Thymus (tissue), 14 donors: Measurements from ENCODE around the gene EXOSC1. TPM values are rescaled to one million over a fixed set of nuclear protein-coding genes. Genes with fewer than 3 reads are reported as not detected.

Experiments
- DNase-seq, 9 donors: peaks; one replicate each; pipeline ENCODE4 v3.0.0-alpha.2; 2013; ENCODE audit warnings: low spot score in 9 of 9, low read depth in 6 of 9, missing footprints in 1 of 9
- H3K27ac ChIP-seq, 2 donors: one replicate each; pipeline ENCODE4 v1.5.1; 2013; ENCODE audit warnings: control low read depth in 1 of 2, low read depth in 1 of 2, low read length in 1 of 2, mild to moderate bottlenecking in 1 of 2, moderate library complexity in 1 of 2
- H3K27me3 ChIP-seq, 2 donors: one replicate each; pipeline ENCODE4 v1.5.1; 2013; ENCODE audit warnings: low read length in 1 of 2; ENCODE audit not compliant: control insufficient read depth in 2 of 2, insufficient read depth in 1 of 2
- H3K36me3 ChIP-seq, 2 donors: one replicate each; pipeline ENCODE4 v1.5.1; 2013; ENCODE audit warnings: low read length in 1 of 2, mild to moderate bottlenecking in 1 of 2, moderate library complexity in 1 of 2; ENCODE audit not compliant: control insufficient read depth in 2 of 2, insufficient read depth in 2 of 2
- H3K4me1 ChIP-seq, 2 donors: one replicate each; pipeline ENCODE4 v1.5.1; 2013; ENCODE audit warnings: low read length in 2 of 2; ENCODE audit not compliant: control insufficient read depth in 2 of 2, insufficient read depth in 2 of 2
- H3K4me3 ChIP-seq, 2 donors: one replicate each; pipeline ENCODE4 v1.5.1; 2013; ENCODE audit warnings: low read length in 2 of 2, control low read depth in 1 of 2, mild to moderate bottlenecking in 1 of 2
- H3K9me3 ChIP-seq, 2 donors: one replicate each; pipeline ENCODE4 v1.5.1; 2013; ENCODE audit warnings: low read length in 1 of 2, mild to moderate bottlenecking in 1 of 2; ENCODE audit not compliant: control insufficient read depth in 2 of 2, insufficient read depth in 1 of 2
- WGBS: extraction: QIAGEN DNeasy Blood & Tissue Kit; methylation state at CpG from one replicate; pipeline ENCODE4 v1.1.7; 2013; 5-methylcytosine and 5-hydroxymethylcytosine counted together
- long read RNA-seq, 10 donors: transcript quantifications; one replicate each; lab custom pipeline, GENCODE V29; 2026
- polyA plus RNA-seq: library from polyadenylated mRNA; stranded (reverse); fragments of 200-250 nt; gene quantifications from one replicate; pipeline ENCODE4 v1.2.3, GENCODE V29; 2013
- total RNA-seq: library from RNA; stranded (reverse); fragments of 120-200 nt; gene quantifications from one replicate; pipeline ENCODE4 v1.2.4, GENCODE V29; 2013
- donor health status: healthy.

Gene EXOSC1, protein sequence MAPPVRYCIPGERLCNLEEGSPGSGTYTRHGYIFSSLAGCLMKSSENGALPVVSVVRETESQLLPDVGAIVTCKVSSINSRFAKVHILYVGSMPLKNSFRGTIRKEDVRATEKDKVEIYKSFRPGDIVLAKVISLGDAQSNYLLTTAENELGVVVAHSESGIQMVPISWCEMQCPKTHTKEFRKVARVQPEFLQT
- total RNA-seq (60.1 TPM), polyA plus RNA-seq (53.0 TPM)
- long read RNA-seq, donor 1, partial matches to known transcripts, result 0 of 1 reads
- long read RNA-seq, donor 1, other reads (novel, unspliced or antisense), result 0 of 1 reads
- long read RNA-seq, donor 2, result 0 reads
- long read RNA-seq, donor 3, transcript EXOSC1-204 (8 exons, 923 nt), result major isoform, 21 of 34 reads
- long read RNA-seq, donor 3, partial matches to known transcripts, result 6 of 34 reads
- long read RNA-seq, donor 3, other reads (novel, unspliced or antisense), result 0 of 34 reads
- long read RNA-seq, donor 4, transcript EXOSC1-204 (8 exons, 923 nt), result major isoform, 12 of 14 reads
- long read RNA-seq, donor 4, partial matches to known transcripts, result 0 of 14 reads
- long read RNA-seq, donor 4, other reads (novel, unspliced or antisense), result 0 of 14 reads
- long read RNA-seq, donor 5, transcript EXOSC1-204 (8 exons, 923 nt), result major isoform, 28 of 43 reads
- long read RNA-seq, donor 5, partial matches to known transcripts, result 11 of 43 reads
- long read RNA-seq, donor 5, other reads (novel, unspliced or antisense), result 0 of 43 reads
- long read RNA-seq, donor 6, transcript EXOSC1-204 (8 exons, 923 nt), result major isoform, 13 of 13 reads
- long read RNA-seq, donor 6, partial matches to known transcripts, result 0 of 13 reads
- long read RNA-seq, donor 6, other reads (novel, unspliced or antisense), result 0 of 13 reads
- long read RNA-seq, donor 7, transcript EXOSC1-204 (8 exons, 923 nt), result major isoform, 15 of 18 reads
- long read RNA-seq, donor 7, partial matches to known transcripts, result 0 of 18 reads
- long read RNA-seq, donor 7, other reads (novel, unspliced or antisense), result 0 of 18 reads
- long read RNA-seq, donor 8, transcript EXOSC1-204 (8 exons, 923 nt), result major isoform, 13 of 13 reads
- long read RNA-seq, donor 8, partial matches to known transcripts, result 0 of 13 reads
- long read RNA-seq, donor 8, other reads (novel, unspliced or antisense), result 0 of 13 reads
- long read RNA-seq, donor 9, transcript EXOSC1-204 (8 exons, 923 nt), result major isoform, 6 of 7 reads
- long read RNA-seq, donor 9, partial matches to known transcripts, result 0 of 7 reads
- long read RNA-seq, donor 9, other reads (novel, unspliced or antisense), result 0 of 7 reads
- long read RNA-seq, donor 10, transcript EXOSC1-204 (8 exons, 923 nt), result major isoform, 10 of 10 reads
- long read RNA-seq, donor 10, partial matches to known transcripts, result 0 of 10 reads
- long read RNA-seq, donor 10, other reads (novel, unspliced or antisense), result 0 of 10 reads

DNA sequence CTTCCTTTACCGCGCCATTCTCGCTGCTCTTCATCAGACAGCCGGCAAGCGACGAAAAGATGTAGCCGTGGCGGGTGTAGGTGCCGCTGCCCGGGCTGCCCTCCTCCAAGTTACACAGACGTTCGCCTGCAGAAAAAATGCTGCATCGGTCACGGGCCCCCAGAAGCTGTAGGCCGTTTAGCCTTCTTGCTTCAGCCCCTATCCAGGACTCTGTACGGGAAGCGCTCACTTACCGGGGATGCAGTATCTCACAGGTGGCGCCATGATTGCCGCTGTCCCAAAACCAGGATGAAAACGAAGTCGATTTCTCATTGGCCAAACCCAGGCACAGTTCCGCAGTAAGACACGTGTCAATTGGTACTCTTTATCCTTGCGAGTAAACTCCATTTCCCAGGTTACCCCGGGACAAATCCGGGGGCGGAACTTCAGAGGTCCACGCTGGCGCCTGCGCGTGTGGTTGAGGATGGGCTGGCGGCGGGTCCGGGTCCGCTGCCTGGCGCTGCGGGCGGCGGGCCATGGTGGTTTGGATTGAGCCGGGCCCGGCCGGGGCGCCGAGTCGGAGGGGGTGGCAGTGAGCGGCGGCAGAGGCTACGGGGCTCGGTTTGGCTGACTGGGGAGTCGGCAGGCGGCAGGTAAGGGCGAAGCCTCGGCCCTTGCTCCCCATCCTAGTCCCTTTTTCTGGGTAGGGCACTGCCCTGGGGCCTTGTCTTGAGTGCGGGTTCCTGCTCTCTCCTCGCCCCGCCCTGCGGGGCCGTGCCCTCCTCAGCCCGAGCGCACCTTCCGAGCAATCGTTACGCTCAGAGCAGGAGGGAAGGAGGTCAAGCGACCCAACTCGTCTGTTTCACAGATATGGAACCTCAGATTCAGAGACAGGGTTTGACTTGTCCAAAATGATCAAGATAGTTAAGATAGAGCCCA lies at the start of gene EXOSC1, which contains the start of gene ZDHHC16:
Gene EXOSC1 (minus strand): TSS at position 285 of the 918 bp plus-strand sequence. CDS start 21 bp downstream, at position 264.
Gene ZDHHC16 (plus strand): TSS at position 454 of the 918 bp plus-strand sequence. CDS start 5,501 bp downstream, outside the sequence.
- under 1% methylated on average over 66 of the region's 66 CpGs for WGBS
- H3K27ac ChIP-seq, result peak within 1 kb of the TSS; percentile 19 to 70

GRCh38 chr10:97494863-97495506 lies 49.2 kb upstream of the EXOSC1 start:
- peak in 7 of 9 donors; percentile 18 to 74 (median 31) for DNase-seq
- H3K27ac ChIP-seq, result peak overlapping the region; percentile 73 to 74
- 56% methylated on average over 7 of the region's 7 CpGs for WGBS
- peaks cover 0 to 8% of the 10 kb centered on the region in 2 donors for H3K36me3 ChIP-seq
- peaks cover 0 to 4% of the 10 kb centered on the region in 2 donors for H3K9me3 ChIP-seq
- no peak overlapping the region for H3K4me3 ChIP-seq
- peaks cover 14 to 34% of the 10 kb centered on the region in 2 donors for H3K4me1 ChIP-seq
- peaks cover 11 to 13% of the 10 kb centered on the region in 2 donors for H3K27me3 ChIP-seq

More for the DNA sequence above, at the start of gene EXOSC1, which contains the start of gene ZDHHC16:
- peak within 1 kb of the TSS; percentile 74 to 88 for H3K4me3 ChIP-seq
- H3K9me3 ChIP-seq, result peaks cover 0 to 5% of the 10 kb centered on the region in 2 donors
- DNase-seq, result peak; percentile 81 to 96 (median 92)
- H3K4me1 ChIP-seq, result peaks cover 18 to 21% of the 10 kb centered on the region in 2 donors
- H3K27me3 ChIP-seq, result no peaks in the 10 kb centered on the region
- peaks cover 0 to 21% of the 10 kb centered on the region in 2 donors for H3K36me3 ChIP-seq

GRCh38 chr10:97494151-97494550 lies 48.3 kb upstream of the EXOSC1 start:
- Histone ChIP-seq H3K27me3 (peaks cover 3 to 4% of the 10 kb centered on the region in 2 donors), H3K27ac (no peak overlapping the region), H3K9me3 (peaks cover 0 to 2% of the 10 kb centered on the region in 2 donors), H3K36me3 (peaks cover 0 to 8% of the 10 kb centered on the region in 2 donors), H3K4me1 (peaks cover 10 to 27% of the 10 kb centered on the region in 2 donors), H3K4me3 (no peak overlapping the region)
- DNase-seq, result no peak
- 82% methylated on average over 2 of the region's 2 CpGs for WGBS

- Histone ChIP-seq H3K36me3 (peaks cover 0 to 6% of the 10 kb centered on the region in 2 donors), H3K27ac (no peak overlapping the region), H3K27me3 (no peaks in the 10 kb centered on the region), H3K9me3 (no peaks in the 10 kb centered on the region), H3K4me1 (peaks cover 6 to 12% of the 10 kb centered on the region in 2 donors), H3K4me3 (no peak overlapping the region)
- no peak for DNase-seq
- WGBS, result 97% methylated on average over 2 of the region's 2 CpGs
Observed at GRCh38 chr10:97490592-97490991, 44.8 kb upstream of the EXOSC1 start.

DNA sequence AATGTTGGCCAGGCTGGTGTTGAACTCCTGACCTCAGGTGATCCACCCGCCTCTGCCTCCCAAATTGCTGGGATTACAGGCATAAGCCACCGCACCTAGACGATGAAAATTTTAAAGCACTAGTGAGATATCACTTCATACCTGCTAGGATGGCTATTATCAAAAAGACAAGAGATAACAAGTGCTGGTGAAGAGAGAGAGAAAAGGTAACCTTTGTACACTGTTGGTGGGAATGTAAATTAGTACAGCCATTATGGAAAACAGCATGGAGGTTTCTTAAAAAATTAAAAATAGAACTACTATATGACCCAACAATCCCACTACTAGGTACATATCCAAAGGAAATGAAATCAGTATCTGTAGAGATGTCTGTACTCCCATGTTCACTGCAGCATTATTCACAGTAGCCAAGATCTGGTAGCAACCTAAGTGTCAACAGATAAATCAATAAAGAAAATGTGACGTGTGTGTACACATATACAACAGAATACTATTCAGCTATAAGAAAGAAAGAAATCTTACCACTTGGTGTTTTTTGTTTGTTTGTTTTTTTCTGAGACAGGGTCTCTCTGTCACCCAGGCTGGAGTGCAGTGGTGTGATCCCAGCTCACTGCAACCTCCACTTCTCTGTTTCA lies 40.0 kb upstream of the EXOSC1 start:
- no peak for DNase-seq
- H3K27me3 ChIP-seq, result no peaks in the 10 kb centered on the region
- H3K36me3 ChIP-seq, result peaks cover 12 to 24% of the 10 kb centered on the region in 2 donors
- no peak overlapping the region for H3K4me3 ChIP-seq
- H3K27ac ChIP-seq, result no peak overlapping the region
- no peaks in the 10 kb centered on the region for H3K9me3 ChIP-seq
- 98% methylated on average over 4 of the region's 4 CpGs for WGBS
- peaks cover 0 to 5% of the 10 kb centered on the region in 2 donors for H3K4me1 ChIP-seq

GRCh38 chr10:97483921-97484320 lies 38.1 kb upstream of the EXOSC1 start:
- Histone ChIP-seq H3K36me3 (peaks cover 20 to 39% of the 10 kb centered on the region in 2 donors), H3K27ac (peak overlapping the region in 1 of 2 donors; percentile 37), H3K4me3 (no peak overlapping the region), H3K27me3 (no peaks in the 10 kb centered on the region), H3K9me3 (no peaks in the 10 kb centered on the region), H3K4me1 (peaks cover 0 to 3% of the 10 kb centered on the region in 2 donors)
- DNase-seq, result no peak
- 98% methylated on average over 1 of the region's 1 CpG for WGBS

DNA sequence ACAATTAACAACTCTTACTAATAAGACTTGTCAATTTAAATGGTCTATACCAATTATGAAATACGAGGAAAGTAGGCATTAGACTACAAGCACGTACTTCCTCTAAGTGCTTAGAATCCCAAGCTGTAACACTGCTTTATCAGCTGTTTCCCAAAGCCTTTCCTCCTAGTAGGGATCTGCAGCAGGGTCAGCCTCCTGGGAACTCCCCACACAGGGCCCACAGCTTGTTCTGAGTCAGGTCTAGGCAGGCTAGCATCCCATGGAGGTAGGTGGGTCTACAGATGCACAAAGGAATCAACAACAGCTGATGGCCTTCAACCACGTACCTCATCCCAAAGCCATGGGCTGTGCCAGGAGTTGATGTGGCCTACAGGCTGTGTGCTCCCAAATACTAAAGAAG lies 37.7 kb upstream of the EXOSC1 start:
- Histone ChIP-seq H3K4me3 (no peak overlapping the region), H3K27me3 (no peaks in the 10 kb centered on the region), H3K27ac (peak overlapping the region; percentile 8 to 37), H3K4me1 (peaks cover 0 to 3% of the 10 kb centered on the region in 2 donors), H3K36me3 (peaks cover 22 to 42% of the 10 kb centered on the region in 2 donors), H3K9me3 (no peaks in the 10 kb centered on the region)
- no peak for DNase-seq
- 95% methylated on average over 3 of the region's 3 CpGs for WGBS
